BJ (cell line): ENCODE data around the gene CFAP92. TPM values are rescaled to one million over a fixed set of nuclear protein-coding genes. Genes with fewer than 3 reads are reported as not detected.

Experiments used
- CTCF ChIA-PET: fragments of 350-600 bp; formaldehyde crosslinking; extraction: SDS; loops from one replicate; lab custom pipeline; 2021; ENCODE audit warnings: antibody characterized with exemption, inconsistent platforms; lab: Yijun Ruan, JAX
- POLR2A ChIA-PET: fragments of 300-600 bp; sonication (Branson Sonifier 250); formaldehyde crosslinking; extraction: SDS; loops from one replicate; lab custom pipeline; 2021; ENCODE audit warnings: antibody characterized with exemption; lab: Charles Lee
- DNase-seq: peaks from one replicate; pipeline ENCODE4 v3.0.0-alpha.2; 2011; ENCODE audit warnings: low read depth
- H3K27me3 ChIP-seq: 2 replicates; pipeline ENCODE4 v1.6.0; 2011; ENCODE audit warnings: low read length; ENCODE audit not compliant: control insufficient read depth, insufficient read depth
- H3K36me3 ChIP-seq: 2 replicates; pipeline ENCODE4 v1.5.1; 2011; ENCODE audit warnings: low read length; ENCODE audit not compliant: control insufficient read depth, insufficient read depth
- H3K4me3 ChIP-seq: 2 replicates; pipeline ENCODE4 v1.5.1; 2011; ENCODE audit warnings: low read depth, mild to moderate bottlenecking, control low read depth, low read length
- CTCF ChIP-seq: IDR thresholded peaks from 2 replicates; pipeline ENCODE4 v1.5.1; 2011; ENCODE audit warnings: low read depth, mild to moderate bottlenecking, control low read depth, inconsistent platforms, low read length, moderate library complexity; ENCODE audit not compliant: insufficient read depth
- polyA plus RNA-seq: library from polyadenylated mRNA; depleted of rRNA; stranded (reverse); fragments of >200 nt; gene quantifications from 2 replicates; pipeline ENCODE4 v1.2.3, GENCODE V29; 2011

The CFAP92 gene
- polyA plus RNA-seq, 1 experiment: not detected

GRCh38 chr3:128995737-128996136 is 1.9 kb upstream of the CFAP92 start:
- ChIA-PET POLR2A (no interaction called here), CTCF (interaction anchor here (1.3 to 1.7 kb wide), 2 partner anchors 56 to 250 kb away, joined by 3 to 5 read pairs; no protein-coding TSS in a partner anchor)
- Histone ChIP-seq H3K27me3 (peaks cover 28% of the 10 kb centered on the region), H3K36me3 (no peaks in the 10 kb centered on the region), H3K4me3 (no peak overlapping the region)
- no peak for TF ChIP-seq CTCF
- DNase-seq: no peak

- POLR2A ChIA-PET: no interaction called here
- DNase-seq: no peak
- Histone ChIP-seq H3K36me3 (no peaks in the 10 kb centered on the region), H3K27me3 (peaks cover 21% of the 10 kb centered on the region), H3K4me3 (no peak overlapping the region)
- no peak for TF ChIP-seq CTCF
- CTCF ChIA-PET: interaction anchor here (1.1 to 3.3 kb wide), 4 partner anchors 25 to 251 kb away, joined by 3 to 19 read pairs (median 6); no protein-coding TSS in a partner anchor
Measured at GRCh38 chr3:128994581-128995546, 988 bp upstream of the CFAP92 start.

GRCh38 chr3:128994173-128994512 is 267 bp upstream of the CFAP92 start:
- CTCF ChIA-PET: interaction anchor here (1.1 to 3.3 kb wide), 3 partner anchors 24 to 59 kb away, joined by 3 to 19 read pairs (median 8); no protein-coding TSS in a partner anchor
- DNase-seq: peak; percentile 8
- no peak for TF ChIP-seq CTCF
- Histone ChIP-seq H3K36me3 (no peaks in the 10 kb centered on the region), H3K27me3 (peaks cover 20% of the 10 kb centered on the region), H3K4me3 (peak overlapping the region; percentile 37)
- POLR2A ChIA-PET: no interaction called here

- ChIA-PET CTCF (interaction anchor here (2.5 to 3.3 kb wide), 2 partner anchors 23 to 60 kb away, joined by 8 to 19 read pairs; no protein-coding TSS in a partner anchor), POLR2A (no interaction called here)
- Histone ChIP-seq H3K36me3 (no peaks in the 10 kb centered on the region), H3K27me3 (peaks cover 16% of the 10 kb centered on the region), H3K4me3 (no peak overlapping the region)
- no peak for TF ChIP-seq CTCF
- no peak for DNase-seq
Measured at GRCh38 chr3:128992926-128993460, 883 bp downstream of the CFAP92 start.

- POLR2A ChIA-PET: no interaction called here
- CTCF ChIA-PET: interaction anchor here (3.3 kb wide), 1 partner anchor 21 kb away, joined by 19 read pairs; no protein-coding TSS in a partner anchor
- TF ChIP-seq CTCF: no peak
Measured at GRCh38 chr3:128991355-128991895, 2.5 kb downstream of the CFAP92 start.

More at GRCh38 chr3:128991355-128991895, 2.5 kb downstream of the CFAP92 start:
- no peak overlapping the region for H3K4me3 ChIP-seq
- H3K36me3 ChIP-seq: no peaks in the 10 kb centered on the region
- DNase-seq: no peak
- H3K27me3 ChIP-seq: peaks cover 12% of the 10 kb centered on the region
